K562 (cell line): ENCODE results near the gene ELOVL1. TPM values are rescaled to one million over a fixed set of nuclear protein-coding genes. Genes with fewer than 3 reads are reported as not detected.

Experiments used
- ATAC-seq: fragments of 200-7000 bp; cut with Tn5 transposase; 3 replicates; pipeline ENCODE4 v1.9.1; 2020; ENCODE audit warnings: moderate library complexity
- BruUV-seq: library from RNA; stranded (reverse); fragments of 400-500 nt; replicated peaks from 2 replicates; lab custom pipeline; 2021; lab: Mats Ljungman, UMichigan
- CTCF ChIA-PET: fragments of 300-600 bp; formaldehyde crosslinking; extraction: SDS; loops from one replicate; lab custom pipeline; 2021; ENCODE audit warnings: low intra/inter-chr PET ratio; lab: Yijun Ruan, JAX
- POLR2A ChIA-PET: fragments of 300-600, 350-650 bp; sonication (Branson Sonifier 250); formaldehyde crosslinking; extraction: SDS; loops from one replicate; lab custom pipeline; 2021; ENCODE audit warnings: antibody characterized with exemption, inconsistent platforms; lab: Yijun Ruan, JAX
- DNase-seq, 4 experiments: peaks; one replicate each; pipeline versions ENCODE4 v3.0.0 to v3.0.0-alpha.2; 2011 to 2018; ENCODE audit warnings: low spot score in 3 of 4, mixed read lengths in 3 of 4; ENCODE audit errors: extremely low read depth in 1 of 4
- FAIRE-seq: peaks from 2 replicates; lab custom pipeline; 2011; peaks lifted over from hg19 to GRCh38; lab: Jason Lieb, UNC
- H2AFZ ChIP-seq: 2 replicates; pipeline ENCODE4 v1.6.0; 2011; ENCODE audit warnings: low read depth, low read length, control low read depth, inconsistent platforms
- H3K27ac ChIP-seq: fragments of 200-600 bp; 3 replicates; pipeline ENCODE4 v1.8.0; 2011; ENCODE audit warnings: low read depth, mild to moderate bottlenecking, control low read depth, inconsistent platforms, low read length, moderate library complexity, mixed read lengths; ENCODE audit errors: extremely low read depth
- H3K27me3 ChIP-seq, 2 experiments: fragments of 300-600 bp in 1 of 2; 2 replicates in 1 of 2; 3 replicates in 1 of 2; pipeline versions ENCODE4 v1.6.0 to v1.8.0; 2011; ENCODE audit warnings: inconsistent platforms in 2 of 2, low read length in 2 of 2, mild to moderate bottlenecking in 1 of 2, mixed read lengths in 1 of 2, moderate library complexity in 1 of 2; ENCODE audit not compliant: control insufficient read depth in 2 of 2, insufficient read depth in 2 of 2
- H3K36me3 ChIP-seq: fragments of 300-600 bp; 3 replicates; pipeline ENCODE4 v1.8.0; 2011; ENCODE audit warnings: mild to moderate bottlenecking, low read length, inconsistent platforms; ENCODE audit not compliant: control insufficient read depth, insufficient read depth
- H3K4me1 ChIP-seq, 2 experiments: fragments of 200-600 bp in 1 of 2; replicated peaks in 1 of 2; 2 replicates in 1 of 2; 3 replicates in 1 of 2; pipeline versions ENCODE4 v1.5.1 to v1.8.0; 2011; ENCODE audit warnings: inconsistent platforms in 2 of 2, low read length in 2 of 2, mild to moderate bottlenecking in 1 of 2, mixed read lengths in 1 of 2, moderate library complexity in 1 of 2; ENCODE audit not compliant: control insufficient read depth in 2 of 2, insufficient read depth in 2 of 2
- H3K4me2 ChIP-seq: 2 replicates; pipeline ENCODE4 v1.6.1; 2011; ENCODE audit warnings: low read length, control low read depth, inconsistent platforms, mixed read lengths; ENCODE audit not compliant: insufficient read depth
- H3K4me3 ChIP-seq: fragments of 200-600 bp; sonication (generic), shearing (Covaris generic); 2 replicates; pipeline ENCODE4 v1.5.1; 2016; ENCODE audit warnings: control low read depth, inconsistent platforms
- H3K79me2 ChIP-seq: fragments of 200-600 bp; 3 replicates; pipeline ENCODE4 v1.8.0; 2011; ENCODE audit warnings: low read length, inconsistent platforms; ENCODE audit not compliant: control insufficient read depth, insufficient read depth
- H3K9ac ChIP-seq, 2 experiments: 2 replicates each; pipeline versions ENCODE4 v1.6.0 to v1.6.1; 2011; ENCODE audit warnings: low read depth in 2 of 2, low read length in 2 of 2, control low read depth in 1 of 2, inconsistent platforms in 1 of 2, mild to moderate bottlenecking in 1 of 2, mixed read lengths in 1 of 2; ENCODE audit not compliant: insufficient read depth in 1 of 2
- H3K9me1 ChIP-seq: one replicate; pipeline ENCODE4 v1.6.0; 2011; ENCODE audit warnings: inconsistent platforms, mild to moderate bottlenecking, low read length, moderate library complexity; ENCODE audit not compliant: control insufficient read depth, insufficient read depth
- H3K9me3 ChIP-seq: replicated peaks from 2 replicates; pipeline ENCODE4 v1.5.1; 2011; ENCODE audit warnings: low read depth, low read length, inconsistent platforms; ENCODE audit not compliant: control insufficient read depth, insufficient read depth
- H4K20me1 ChIP-seq: replicated peaks from 2 replicates; pipeline ENCODE4 v1.6.1; 2011; ENCODE audit warnings: low read length, inconsistent platforms, mixed read lengths; ENCODE audit not compliant: control insufficient read depth, insufficient read depth
- CBX2 ChIP-seq: fragments of 200-600 bp; sonication (generic); IDR thresholded peaks from one replicate; pipeline ENCODE4 v1.6.1; 2012; ENCODE audit warnings: mild to moderate bottlenecking, low read length, inconsistent platforms; ENCODE audit not compliant: insufficient read depth, poor library complexity, severe bottlenecking
- CCNT2 ChIP-seq: IDR thresholded peaks from 2 replicates; pipeline ENCODE4 v1.6.1; 2011; ENCODE audit warnings: borderline replicate concordance, low read depth, mild to moderate bottlenecking, moderate library complexity, mixed read lengths, low read length; ENCODE audit not compliant: insufficient read length; ENCODE audit errors: extremely low read depth
- ELF4 ChIP-seq: fragments of 450-650 bp; formaldehyde crosslinking; IDR thresholded peaks from 2 replicates; pipeline ENCODE4 v1.4.0; 2022; ENCODE audit warnings: missing genetic modification characterization
- HMG20A ChIP-seq: fragments of 450-650 bp; formaldehyde crosslinking; conservative IDR thresholded peaks from 2 replicates; pipeline ENCODE4 v1.4.0; 2020; ENCODE audit warnings: mild to moderate bottlenecking, mixed read lengths
- KLF6 ChIP-seq: fragments of 250-450 bp; sonication (Bioruptor Pico); IDR thresholded peaks from 2 replicates; pipeline ENCODE4 v1.4.0; 2020; ENCODE audit warnings: mild to moderate bottlenecking, moderate library complexity, borderline replicate concordance
- MCM3 ChIP-seq: fragments of 450-650 bp; IDR thresholded peaks from 2 replicates; pipeline ENCODE4 v1.6.1; 2016
- PHF20 ChIP-seq: fragments of 450-650 bp; IDR thresholded peaks from 2 replicates; pipeline ENCODE4 v1.6.1; 2018; ENCODE audit not compliant: partially characterized antibody
- POU5F1 ChIP-seq: fragments of 150-350 bp; IDR thresholded peaks from 2 replicates; pipeline ENCODE4 v1.6.1; 2014; ENCODE audit warnings: borderline replicate concordance, low read length, low read depth, mild to moderate bottlenecking; ENCODE audit not compliant: partially characterized antibody
- SNIP1 ChIP-seq: fragments of 450-650 bp; IDR thresholded peaks from 2 replicates; pipeline ENCODE4 v1.7.1; 2017; ENCODE audit warnings: low read depth, mild to moderate bottlenecking
- TOE1 ChIP-seq, 2 experiments: fragments of 450-650 bp in 1 of 2; sonication (generic) in 1 of 2; formaldehyde crosslinking in 1 of 2; IDR thresholded peaks; 2 replicates each; pipeline versions ENCODE4 v1.7.1 to v1.8.0; 2016 to 2022; ENCODE audit warnings: borderline replicate concordance in 2 of 2, mild to moderate bottlenecking in 2 of 2, antibody characterized with exemption in 1 of 2, inconsistent platforms in 1 of 2, low read depth in 1 of 2, missing genetic modification reagents in 1 of 2, moderate library complexity in 1 of 2
- ZBTB17 ChIP-seq: fragments of 450-650 bp; formaldehyde crosslinking; IDR thresholded peaks from 2 replicates; pipeline ENCODE4 v1.4.0; 2020; ENCODE audit warnings: mild to moderate bottlenecking
- ZNF124 ChIP-seq: sonication (generic); formaldehyde crosslinking; IDR thresholded peaks from 2 replicates; pipeline ENCODE4 v1.8.1; 2022; ENCODE audit warnings: missing genetic modification reagents
- ZNF41 ChIP-seq: fragments of 250-450 bp; sonication (Bioruptor Pico); conservative IDR thresholded peaks from 2 replicates; pipeline ENCODE4 v1.4.0; 2020; ENCODE audit warnings: mild to moderate bottlenecking
- ZNF57 ChIP-seq: fragments of 450-650 bp; formaldehyde crosslinking; IDR thresholded peaks from 2 replicates; pipeline ENCODE4 v1.4.0; 2020; ENCODE audit warnings: mild to moderate bottlenecking, moderate library complexity
- whole genome bisulfite sequencing: fragments of 100-300 bp; shearing (Covaris generic); methylation state at CpG from one replicate; pipeline ENCODE4 v1.1.6; 2016; ENCODE audit warnings: low coverage, mixed read lengths; ENCODE audit not compliant: insufficient coverage; ENCODE audit errors: missing lambda C conversion rate; 5-methylcytosine and 5-hydroxymethylcytosine counted together
- in situ Hi-C: fragments of 300-500 bp; cut with MboI; formaldehyde crosslinking; loops from 4 replicates; pipeline ENCODE4 v1.15.0; 2018; ENCODE audit warnings: inconsistent platforms, mixed read lengths
- intact Hi-C: fragments of 100-400 bp; cut with micrococcal nuclease; formaldehyde crosslinking; loops from 2 replicates; pipeline ENCODE4 v1.14.2; 2022
- polyA plus RNA-seq, 8 experiments: library from polyadenylated mRNA; depleted of rRNA in 4 of 8; stranded (reverse) in 5 of 8; unstranded in 3 of 8; fragments of >200 nt; fragmentation: Nextera tagmentation in 2 of 8; fragmentation: Illumina TruSeq in 1 of 8; extraction: Ambion mirVana in 2 of 8; extraction: Trizol in 1 of 8; gene quantifications; 2 replicates each; pipeline versions ENCODE4 v1.2.1 to v1.2.3, GENCODE V29; 2011 to 2014; ENCODE audit warnings: inconsistent platforms in 1 of 8, missing spikeins in 1 of 8
- total RNA-seq, 7 experiments: library from RNA; depleted of rRNA in 6 of 7; stranded (reverse); fragments of >200 nt in 6 of 7; fragmentation: Illumina TruSeq in 2 of 7; extraction: Trizol in 2 of 7; gene quantifications; 2 replicates each; pipeline versions ENCODE4 v1.2.1 to v1.2.3, GENCODE V29; 2011 to 2021; ENCODE audit warnings: low replicate concordance in 1 of 7
- TF ChIP-seq, protein P1 (sequence below): sonication (generic); formaldehyde crosslinking; IDR thresholded peaks from 2 replicates; pipeline ENCODE4 v1.8.1; 2023; ENCODE audit warnings: mild to moderate bottlenecking, missing genetic modification reagents

The ELOVL1 gene
- total and polyA plus RNA-seq, 9 of the 15 experiments (the other 6 are each of a cell fraction or from before 2014, with no cell fraction given), result 51.0 to 157 (median 70.3) TPM

DNA sequence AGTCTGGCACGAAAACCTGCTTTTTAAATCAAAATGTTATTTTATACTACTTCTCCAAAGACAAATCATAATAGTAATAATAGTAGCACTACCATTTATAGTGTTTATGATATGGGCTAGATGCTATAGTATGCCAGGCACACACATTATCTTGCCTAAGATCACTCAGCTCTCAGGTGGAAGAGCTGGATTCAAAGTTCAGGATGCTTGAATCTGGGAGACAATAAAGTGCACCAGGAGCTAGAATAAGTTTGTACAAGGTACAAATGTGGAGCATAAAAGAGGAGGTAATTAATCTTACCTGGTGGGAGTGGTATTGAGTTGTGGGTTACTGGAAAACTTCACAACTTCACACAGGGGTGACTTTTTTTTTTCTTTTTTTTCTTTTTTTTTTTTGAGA, 10.0 kb upstream of the ELOVL1 start:
- Histone ChIP-seq H3K4me1 (peaks cover 0 to 9% of the 10 kb centered on the region in 2 experiments; a peak in 2 of 5 replicates), H3K4me3 (no peak overlapping the region), H3K79me2 (no peaks in the 10 kb centered on the region), H3K27ac (no peak overlapping the region), H4K20me1 (0 out of 2 replicates have a peak, but pooled peaks cover 8% of the 10 kb centered on the region), H3K4me2 (no peak overlapping the region), H3K9me3 (no peaks in the 10 kb centered on the region), H2AFZ (no peak overlapping the region), H3K9ac (no peak overlapping the region), H3K27me3 (no peaks in the 10 kb centered on the region), H3K36me3 (peaks cover 12% of the 10 kb centered on the region; the same call in 1 of the 3 replicates), H3K9me1 (peaks cover 1% of the 10 kb centered on the region)
- CTCF ChIA-PET, result no interaction called here
- intact Hi-C loops, result no loop called here
- in situ Hi-C loops, result no loop called here
- FAIRE-seq (no peak), ATAC-seq (no peak), DNase-seq (no peak)
- WGBS, result 21% methylated on average over 1 of the region's 1 CpG
- no TSS peak for BruUV-seq
- POLR2A ChIA-PET, result interaction anchor here (0.6 to 7.2 kb wide), 8 partner anchors 10 to 64 kb away, joined by 3 to 72 read pairs (median 3); partner anchors contain the start of genes CDC20, ELOVL1, MED8 and SZT2
- no peak for TF ChIP-seq SNIP1
- no peak for TF ChIP-seq ZNF41 (CRISPR knock-in tag)
- TF ChIP-seq POU5F1, result no peak
- TF ChIP-seq MCM3, result no peak
- no peak for TF ChIP-seq ZBTB17 (CRISPR knock-in tag)
- no peak for TF ChIP-seq ZNF57
- TF ChIP-seq KLF6, result no peak
- TF ChIP-seq, protein P1, sequence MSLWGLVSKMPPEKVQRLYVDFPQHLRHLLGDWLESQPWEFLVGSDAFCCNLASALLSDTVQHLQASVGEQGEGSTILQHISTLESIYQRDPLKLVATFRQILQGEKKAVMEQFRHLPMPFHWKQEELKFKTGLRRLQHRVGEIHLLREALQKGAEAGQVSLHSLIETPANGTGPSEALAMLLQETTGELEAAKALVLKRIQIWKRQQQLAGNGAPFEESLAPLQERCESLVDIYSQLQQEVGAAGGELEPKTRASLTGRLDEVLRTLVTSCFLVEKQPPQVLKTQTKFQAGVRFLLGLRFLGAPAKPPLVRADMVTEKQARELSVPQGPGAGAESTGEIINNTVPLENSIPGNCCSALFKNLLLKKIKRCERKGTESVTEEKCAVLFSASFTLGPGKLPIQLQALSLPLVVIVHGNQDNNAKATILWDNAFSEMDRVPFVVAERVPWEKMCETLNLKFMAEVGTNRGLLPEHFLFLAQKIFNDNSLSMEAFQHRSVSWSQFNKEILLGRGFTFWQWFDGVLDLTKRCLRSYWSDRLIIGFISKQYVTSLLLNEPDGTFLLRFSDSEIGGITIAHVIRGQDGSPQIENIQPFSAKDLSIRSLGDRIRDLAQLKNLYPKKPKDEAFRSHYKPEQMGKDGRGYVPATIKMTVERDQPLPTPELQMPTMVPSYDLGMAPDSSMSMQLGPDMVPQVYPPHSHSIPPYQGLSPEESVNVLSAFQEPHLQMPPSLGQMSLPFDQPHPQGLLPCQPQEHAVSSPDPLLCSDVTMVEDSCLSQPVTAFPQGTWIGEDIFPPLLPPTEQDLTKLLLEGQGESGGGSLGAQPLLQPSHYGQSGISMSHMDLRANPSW (CRISPR knock-in tag), result no peak
- TF ChIP-seq ELF4, result no peak
- TF ChIP-seq PHF20, result no peak
- no peak for TF ChIP-seq ZNF124
- no peak for TF ChIP-seq CBX2
- TF ChIP-seq HMG20A (CRISPR knock-in tag), result no peak
- TF ChIP-seq CCNT2, result no peak
- TF ChIP-seq TOE1 (IDR thresholded peaks at IDR 0.05; ENCODE audit: borderline replicate concordance), result no peak
- no peak for TF ChIP-seq TOE1 (CRISPR knock-in tag; IDR thresholded peaks at IDR 0.05; ENCODE audit: borderline replicate concordance, low read depth)
